Neural progenitor cell (in vitro differentiated cells): ENCODE results near the gene TNFSF13. TPM values are rescaled to one million over a fixed set of nuclear protein-coding genes. Genes with fewer than 3 reads are reported as not detected.
A peak's percentile ranks its signal among the peaks of the same experiment; 100 is the strongest.

Source experiments
- DNase-seq: peaks from one replicate; pipeline ENCODE4 v3.0.0-alpha.2; 2016; ENCODE audit warnings: low spot score
- H2AFZ ChIP-seq: fragments of 200-600 bp; sonication (generic); replicated peaks from 2 replicates; pipeline ENCODE4 v1.6.1; 2016; ENCODE audit warnings: antibody characterized with exemption
- H3F3A ChIP-seq: fragments of 200-600 bp; sonication (generic); 2 replicates; pipeline ENCODE4 v1.6.1; 2016; ENCODE audit warnings: antibody characterized with exemption, low read depth
- H3K27ac ChIP-seq: fragments of 200-600 bp; sonication (generic); 2 replicates; pipeline ENCODE4 v1.5.1; 2016; ENCODE audit warnings: mild to moderate bottlenecking
- H3K27me3 ChIP-seq: fragments of 200-600 bp; sonication (generic); 2 replicates; pipeline ENCODE4 v1.6.1; 2016; ENCODE audit warnings: mild to moderate bottlenecking, moderate library complexity
- H3K36me3 ChIP-seq: fragments of 200-600 bp; sonication (generic); 2 replicates; pipeline ENCODE4 v1.5.1; 2016
- H3K4me1 ChIP-seq: fragments of 200-600 bp; sonication (generic); 2 replicates; pipeline ENCODE4 v1.6.1; 2016; ENCODE audit warnings: mixed run types
- H3K4me2 ChIP-seq: fragments of 200-600 bp; sonication (generic); 2 replicates; pipeline ENCODE4 v1.6.1; 2016
- H3K4me3 ChIP-seq: fragments of 200-600 bp; sonication (generic); 2 replicates; pipeline ENCODE4 v1.5.1; 2016
- H3K79me2 ChIP-seq: fragments of 200-600 bp; sonication (generic); 2 replicates; pipeline ENCODE4 v1.6.1; 2016; ENCODE audit warnings: low read depth
- H3K9ac ChIP-seq: fragments of 200-600 bp; sonication (generic); 2 replicates; pipeline ENCODE4 v1.6.1; 2016
- H3K9me3 ChIP-seq: fragments of 200-600 bp; sonication (generic); 2 replicates; pipeline ENCODE4 v1.5.1; 2016; ENCODE audit warnings: low read depth
- H4K20me1 ChIP-seq: fragments of 200-600 bp; sonication (generic); 2 replicates; pipeline ENCODE4 v1.6.1; 2016; ENCODE audit warnings: low read depth
- H3K27ac Mint-ChIP-seq: 3 replicates; pipeline ENCODE4 v1.8.0; 2021; ENCODE audit warnings: mixed read lengths
- H3K27me3 Mint-ChIP-seq: 2 replicates; pipeline ENCODE4 v1.8.0; 2022; ENCODE audit warnings: low read depth, mild to moderate bottlenecking, inconsistent platforms, moderate library complexity, mixed read lengths; ENCODE audit not compliant: insufficient read depth
- H3K36me3 Mint-ChIP-seq: 3 replicates; pipeline ENCODE4 v1.8.0; 2021; ENCODE audit warnings: mixed read lengths
- H3K4me1 Mint-ChIP-seq: 3 replicates; pipeline ENCODE4 v1.8.0; 2021; ENCODE audit warnings: mixed read lengths
- H3K4me3 Mint-ChIP-seq: 3 replicates; pipeline ENCODE4 v1.8.0; 2021; ENCODE audit warnings: mild to moderate bottlenecking, moderate library complexity, mixed read lengths
- H3K9me3 Mint-ChIP-seq: 3 replicates; pipeline ENCODE4 v1.8.0; 2020; ENCODE audit warnings: mixed read lengths
- CTCF ChIP-seq: fragments of 200-600 bp; sonication (generic); IDR thresholded peaks from 2 replicates; pipeline ENCODE4 v1.5.1; 2017; ENCODE audit warnings: antibody characterized with exemption, mild to moderate bottlenecking
- EZH2 ChIP-seq: fragments of 200-600 bp; sonication (generic); IDR thresholded peaks from 2 replicates; pipeline ENCODE4 v1.6.1; 2017; ENCODE audit warnings: antibody characterized with exemption, mild to moderate bottlenecking, moderate library complexity
- EZH2phosphoT487 ChIP-seq: fragments of 200-600 bp; sonication (generic); IDR thresholded peaks from 2 replicates; pipeline ENCODE4 v1.6.1; 2017; ENCODE audit warnings: antibody characterized with exemption
- total RNA-seq: library from RNA; depleted of rRNA; stranded (reverse); fragments of >200 nt; gene quantifications from 2 replicates; pipeline ENCODE4 v1.2.3, GENCODE V29; 2015; ENCODE audit warnings: low replicate concordance

Gene TNFSF13, protein sequence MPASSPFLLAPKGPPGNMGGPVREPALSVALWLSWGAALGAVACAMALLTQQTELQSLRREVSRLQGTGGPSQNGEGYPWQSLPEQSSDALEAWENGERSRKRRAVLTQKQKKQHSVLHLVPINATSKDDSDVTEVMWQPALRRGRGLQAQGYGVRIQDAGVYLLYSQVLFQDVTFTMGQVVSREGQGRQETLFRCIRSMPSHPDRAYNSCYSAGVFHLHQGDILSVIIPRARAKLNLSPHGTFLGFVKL
- total RNA-seq = 0.37 TPM in 1 of 2 replicates, not detected in the other

- DNase-seq = no peak
- Mint-ChIP-seq H3K36me3 (peaks cover 3% of the 10 kb centered on the region), H3K9me3 (no peaks in the 10 kb centered on the region), H3K27ac (peak within 1 kb of the TSS; percentile 90), H3K4me1 (peaks cover 45% of the 10 kb centered on the region), H3K4me3 (peak within 1 kb of the TSS; percentile 67), H3K27me3 (peaks cover 4% of the 10 kb centered on the region)
- Histone ChIP-seq H3K79me2 (peaks cover 19% of the 10 kb centered on the region), H2AFZ (peak within 1 kb of the TSS; percentile 48), H3K9me3 (no peaks in the 10 kb centered on the region), H3K9ac (no peak within 1 kb of the TSS), H3K4me3 (no peak within 1 kb of the TSS), H3K36me3 (no peaks in the 10 kb centered on the region), H3K27me3 (no peaks in the 10 kb centered on the region), H3K27ac (no peak within 1 kb of the TSS), H3K4me2 (peak within 1 kb of the TSS; percentile 40), H4K20me1 (peaks cover 14% of the 10 kb centered on the region), H3K4me1 (peaks cover 40% of the 10 kb centered on the region), H3F3A (peaks cover 50% of the 10 kb centered on the region)
- no peak for TF ChIP-seq EZH2
- no peak for TF ChIP-seq EZH2phosphoT487
- no peak for TF ChIP-seq CTCF
These were observed at the start of gene TNFSF13 for GRCh38 chr17:7558544-7559319. TNFSF13 (plus strand) TSS chr17:7558750; CDS start chr17:7559040, 290 bp downstream.

GRCh38 chr17:7508846-7509245, 49.7 kb upstream of the TNFSF13 start:
- Mint-ChIP-seq H3K36me3 (peaks cover 50% of the 10 kb centered on the region), H3K4me1 (no peaks in the 10 kb centered on the region)
- H3K36me3 ChIP-seq = peaks cover 18% of the 10 kb centered on the region

GRCh38 chr17:7509937-7510336, 48.6 kb upstream of the TNFSF13 start:
- Histone ChIP-seq H3K4me2 (no peak overlapping the region), H2AFZ (no peak overlapping the region), H4K20me1 (peaks cover 14% of the 10 kb centered on the region), H3F3A (peaks cover 17% of the 10 kb centered on the region), H3K27ac (no peak overlapping the region), H3K79me2 (no peaks in the 10 kb centered on the region), H3K36me3 (peaks cover 12% of the 10 kb centered on the region), H3K27me3 (no peaks in the 10 kb centered on the region), H3K9ac (no peak overlapping the region), H3K4me3 (no peak overlapping the region), H3K4me1 (no peaks in the 10 kb centered on the region), H3K9me3 (no peaks in the 10 kb centered on the region)
- H3K9me3 Mint-ChIP-seq = no peaks in the 10 kb centered on the region
- TF ChIP-seq CTCF (no peak), EZH2phosphoT487 (no peak), EZH2 (no peak)
- no peak for DNase-seq
- no peaks in the 10 kb centered on the region for H3K4me1 Mint-ChIP-seq
- peaks cover 46% of the 10 kb centered on the region for H3K36me3 Mint-ChIP-seq
- H3K4me3 Mint-ChIP-seq = no peak overlapping the region
- no peak overlapping the region for H3K27ac Mint-ChIP-seq
- H3K27me3 Mint-ChIP-seq = peaks cover 7% of the 10 kb centered on the region

More at GRCh38 chr17:7508846-7509245, 49.7 kb upstream of the TNFSF13 start:
- Histone ChIP-seq H3K9ac (no peak overlapping the region), H3K27ac (no peak overlapping the region), H3K27me3 (no peaks in the 10 kb centered on the region), H3K79me2 (no peaks in the 10 kb centered on the region), H3F3A (peaks cover 14% of the 10 kb centered on the region), H3K4me3 (no peak overlapping the region), H4K20me1 (peaks cover 11% of the 10 kb centered on the region), H2AFZ (no peak overlapping the region), H3K9me3 (no peaks in the 10 kb centered on the region), H3K4me1 (no peaks in the 10 kb centered on the region), H3K4me2 (no peak overlapping the region)
- no peak for TF ChIP-seq EZH2phosphoT487
- no peak for TF ChIP-seq EZH2
- no peak for TF ChIP-seq CTCF
- Mint-ChIP-seq H3K27ac (no peak overlapping the region), H3K9me3 (no peaks in the 10 kb centered on the region), H3K27me3 (peaks cover 7% of the 10 kb centered on the region), H3K4me3 (no peak overlapping the region)
- no peak for DNase-seq
